Measurements from ENCODE around the gene SUCLG2. TPM values are rescaled to one million over a fixed set of nuclear protein-coding genes. Genes with fewer than 3 reads are reported as not detected.

SUCLG2 gene
- total RNA-seq, 2 experiments from 2014 or later: 58.2 to 61.1 TPM

DNA sequence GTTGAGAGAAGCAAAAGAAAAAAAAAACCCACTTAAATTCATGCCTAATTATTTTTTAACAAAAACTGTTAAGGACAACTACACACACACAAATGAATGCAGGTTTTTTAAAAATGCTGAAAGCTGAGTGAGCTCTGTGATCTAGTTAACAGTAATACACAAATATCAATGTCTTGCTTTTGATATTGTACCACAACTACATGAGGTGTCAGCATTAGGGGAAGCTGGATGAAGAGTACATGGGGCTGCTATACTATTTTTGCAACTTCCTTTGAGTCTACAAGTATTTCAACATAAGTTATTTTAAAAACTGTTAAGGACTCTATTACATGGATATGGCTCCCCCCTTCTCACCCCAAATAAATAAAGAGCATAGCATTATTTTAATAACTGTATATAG lies 44.7 kb downstream of the SUCLG2 start:
- CTCF ChIA-PET: no interaction called here
- peaks cover 62% of the 10 kb centered on the region for H3K36me3 Mint-ChIP-seq (ENCODE audit: low read depth)
- intact Hi-C loops (cut with DNase I, micrococcal nuclease): no loop called here

GRCh38 chr3:67608034-67608433 lies 46.4 kb downstream of the SUCLG2 start:
- intact Hi-C loops (cut with DNase I, micrococcal nuclease): no loop called here
- ATAC-seq (peak; percentile 49), DNase-seq (no peak)
- H3K27ac Mint-ChIP-seq: no peak overlapping the region
- H3K4me1 Mint-ChIP-seq: peaks cover 44% of the 10 kb centered on the region
- POLR2A ChIA-PET: no interaction called here
- H3K36me3 Mint-ChIP-seq (ENCODE audit: low read depth): peaks cover 62% of the 10 kb centered on the region
- H3K27me3 Mint-ChIP-seq: no peaks in the 10 kb centered on the region
- H3K4me3 Mint-ChIP-seq: no peak overlapping the region
- H3K9me3 Mint-ChIP-seq (ENCODE audit: low read depth): peaks cover 3% of the 10 kb centered on the region
- CTCF ChIA-PET: interaction anchor here (1.3 kb wide), 1 partner anchor 10 kb away, joined by 3 read pairs; no protein-coding TSS in a partner anchor

More for the DNA sequence above, 44.7 kb downstream of the SUCLG2 start:
- no peak for ATAC-seq
- DNase-seq: no peak
- Mint-ChIP-seq H3K4me1 (peaks cover 30% of the 10 kb centered on the region), H3K27ac (no peak overlapping the region), H3K4me3 (no peak overlapping the region), H3K27me3 (no peaks in the 10 kb centered on the region), H3K9me3 (ENCODE audit: low read depth) (peaks cover 3% of the 10 kb centered on the region)
- POLR2A ChIA-PET: no interaction called here

DNA sequence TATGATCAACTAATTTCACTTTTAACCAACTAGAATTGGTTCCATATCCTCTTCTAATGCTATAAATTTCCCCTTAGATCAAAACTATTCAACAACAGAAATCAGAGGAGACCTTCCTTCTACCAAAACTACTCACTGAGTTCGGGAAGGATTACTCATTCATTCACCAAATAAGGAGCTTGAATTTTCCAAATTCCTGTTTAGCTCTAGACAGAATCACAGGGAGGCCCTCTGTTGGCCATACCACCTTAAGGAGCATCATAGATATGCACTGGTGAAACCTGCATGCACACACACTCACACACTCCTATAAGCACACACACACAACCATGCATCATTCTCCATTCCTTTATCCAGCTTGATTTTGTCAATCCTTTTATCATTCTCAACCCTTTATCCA lies 49.0 kb downstream of the SUCLG2 start:
- ATAC-seq (peak; percentile 68), DNase-seq (peak; percentile 10)
- Mint-ChIP-seq H3K27me3 (no peaks in the 10 kb centered on the region), H3K9me3 (ENCODE audit: low read depth) (peaks cover 3% of the 10 kb centered on the region), H3K4me3 (no peak overlapping the region), H3K27ac (peak overlapping the region; percentile 58), H3K36me3 (ENCODE audit: low read depth) (peaks cover 57% of the 10 kb centered on the region), H3K4me1 (peaks cover 54% of the 10 kb centered on the region)
- intact Hi-C loops (cut with DNase I, micrococcal nuclease): no loop called here
- ChIA-PET POLR2A (interaction anchor here (0.6 kb wide), 1 partner anchor 172 kb away, joined by 7 read pairs; no protein-coding TSS in a partner anchor), CTCF (interaction anchor here (0.6 to 0.7 kb wide), 2 partner anchors 216 to 373 kb away, joined by 3 read pairs; no protein-coding TSS in a partner anchor)

DNA sequence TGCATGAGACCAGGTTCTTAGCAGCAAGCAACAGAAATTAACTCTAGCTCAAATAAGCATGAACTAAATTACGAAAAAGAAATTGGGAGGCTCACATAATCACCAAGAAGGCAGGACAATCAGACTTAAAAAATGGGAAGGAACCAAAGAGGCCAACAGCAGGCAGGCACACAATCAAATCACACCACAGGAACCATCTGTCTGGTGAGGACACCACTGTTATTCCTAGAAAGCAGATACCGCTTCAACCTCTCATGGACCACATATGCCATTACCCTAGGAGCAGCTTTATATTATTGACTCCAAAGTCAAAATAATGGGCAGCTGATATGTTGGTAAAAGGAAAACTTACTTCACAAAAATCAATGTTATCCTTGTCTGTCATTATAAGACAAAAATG lies 51.6 kb downstream of the SUCLG2 start:
- H3K9me3 Mint-ChIP-seq (ENCODE audit: low read depth): no peaks in the 10 kb centered on the region
- ChIA-PET POLR2A (no interaction called here), CTCF (interaction anchor here (1.0 to 1.7 kb wide), 2 partner anchors 9 to 22 kb away, joined by 3 to 5 read pairs; no protein-coding TSS in a partner anchor)
- peaks cover 51% of the 10 kb centered on the region for H3K36me3 Mint-ChIP-seq (ENCODE audit: low read depth)
- no peak overlapping the region for H3K27ac Mint-ChIP-seq
- H3K27me3 Mint-ChIP-seq: no peaks in the 10 kb centered on the region
- peaks cover 69% of the 10 kb centered on the region for H3K4me1 Mint-ChIP-seq
- intact Hi-C loops (cut with DNase I, micrococcal nuclease): no loop called here
- no peak for ATAC-seq
- DNase-seq: no peak
- no peak overlapping the region for H3K4me3 Mint-ChIP-seq

DNA sequence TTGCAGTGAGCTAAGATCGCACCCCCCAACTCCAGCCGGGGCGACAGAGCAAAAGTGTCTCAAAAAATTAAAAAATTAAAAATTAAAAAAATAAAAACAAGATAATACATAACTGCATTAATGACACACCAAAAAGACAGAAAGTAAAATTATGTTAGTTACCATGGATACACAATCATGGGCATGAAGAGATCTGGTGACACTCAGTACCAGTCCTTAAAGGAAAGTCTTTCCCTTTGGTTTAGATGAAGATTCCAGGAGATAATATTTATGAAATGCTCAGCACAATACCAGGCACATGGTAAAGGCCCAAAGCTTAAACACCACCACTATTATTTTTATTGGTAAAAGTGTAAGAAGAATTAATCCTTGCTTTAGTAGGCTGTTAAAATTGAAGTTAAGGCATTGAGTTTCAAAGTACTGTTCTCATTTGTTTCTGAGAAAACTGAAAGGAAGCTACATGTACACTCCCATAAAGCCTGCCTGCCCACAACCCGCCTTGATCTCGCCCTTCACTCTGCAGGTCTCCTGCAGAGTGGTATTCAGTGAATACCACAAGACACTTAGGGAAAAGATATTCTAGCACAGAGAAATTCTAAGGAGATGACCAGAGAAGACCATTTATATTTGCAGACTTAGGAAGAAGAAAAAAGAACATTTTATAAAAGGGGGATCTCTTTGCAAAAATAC lies 52.3 kb downstream of the SUCLG2 start:
- Mint-ChIP-seq H3K36me3 (ENCODE audit: low read depth) (peaks cover 50% of the 10 kb centered on the region), H3K4me3 (no peak overlapping the region), H3K4me1 (peaks cover 73% of the 10 kb centered on the region), H3K9me3 (ENCODE audit: low read depth) (no peaks in the 10 kb centered on the region), H3K27ac (peak overlapping the region; percentile 67), H3K27me3 (no peaks in the 10 kb centered on the region)
- intact Hi-C loops (cut with DNase I, micrococcal nuclease): no loop called here
- ChIA-PET POLR2A (interaction anchor here (0.6 kb wide), 1 partner anchor 10 kb away, joined by 3 read pairs; no protein-coding TSS in a partner anchor), CTCF (interaction anchor here (1.0 kb wide), 2 partner anchors 10 to 12 kb away, joined by 3 read pairs; no protein-coding TSS in a partner anchor)
- peak; percentile 18 for DNase-seq
- no peak for ATAC-seq

DNA sequence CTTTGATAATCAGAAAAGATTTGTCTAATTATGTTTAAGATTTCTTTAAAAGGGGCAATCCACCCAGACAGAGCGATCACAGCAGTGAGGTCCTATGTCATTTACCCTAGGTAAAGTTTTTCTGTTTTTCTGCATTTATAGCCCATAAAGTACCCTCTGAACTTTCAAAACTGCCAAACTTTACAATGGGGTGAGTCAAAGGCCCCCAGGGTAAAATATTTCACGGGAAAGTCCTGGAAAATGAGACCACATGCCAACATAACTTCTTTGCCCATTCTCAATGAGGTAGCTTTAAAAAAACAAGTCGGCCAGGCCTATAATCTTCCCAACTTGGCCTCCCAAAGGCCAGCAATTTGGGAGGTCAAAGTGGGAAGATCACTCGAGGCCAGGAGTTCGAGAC lies 53.0 kb downstream of the SUCLG2 start:
- peaks cover 79% of the 10 kb centered on the region for H3K4me1 Mint-ChIP-seq
- H3K9me3 Mint-ChIP-seq (ENCODE audit: low read depth): no peaks in the 10 kb centered on the region
- POLR2A ChIA-PET: interaction anchor here (0.6 kb wide), 1 partner anchor 11 kb away, joined by 3 read pairs; no protein-coding TSS in a partner anchor
- peaks cover 52% of the 10 kb centered on the region for H3K36me3 Mint-ChIP-seq (ENCODE audit: low read depth)
- no peaks in the 10 kb centered on the region for H3K27me3 Mint-ChIP-seq
- H3K4me3 Mint-ChIP-seq: no peak overlapping the region
- intact Hi-C loops (cut with DNase I, micrococcal nuclease): no loop called here
- ATAC-seq (no peak), DNase-seq (no peak)
- CTCF ChIA-PET: interaction anchor here (0.5 to 1.0 kb wide), 2 partner anchors 13 to 55 kb away, joined by 3 read pairs; no protein-coding TSS in a partner anchor
- H3K27ac Mint-ChIP-seq: no peak overlapping the region

DNA sequence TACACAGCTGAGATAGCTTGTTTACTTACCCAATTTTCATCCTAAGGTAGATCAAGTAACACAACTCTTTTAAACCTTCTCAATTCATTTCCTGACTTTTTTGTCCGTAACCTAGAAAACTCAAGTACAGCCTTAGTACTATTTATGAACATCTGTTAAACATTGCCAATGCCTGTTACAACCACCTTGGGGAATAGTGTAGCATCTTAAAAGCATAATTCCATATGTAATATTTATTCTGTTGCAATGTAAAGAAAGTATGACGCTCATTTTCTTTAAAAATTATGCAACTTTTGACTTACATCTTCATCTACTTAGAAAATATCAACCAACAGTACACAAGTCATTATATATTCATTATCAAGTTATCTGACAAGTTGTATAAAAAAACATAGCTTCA lies 54.6 kb downstream of the SUCLG2 start:
- Mint-ChIP-seq H3K4me1 (peaks cover 71% of the 10 kb centered on the region), H3K4me3 (no peak overlapping the region), H3K36me3 (ENCODE audit: low read depth) (peaks cover 43% of the 10 kb centered on the region), H3K9me3 (ENCODE audit: low read depth) (no peaks in the 10 kb centered on the region), H3K27ac (no peak overlapping the region), H3K27me3 (no peaks in the 10 kb centered on the region)
- ChIA-PET POLR2A (interaction anchor here (1.0 kb wide), 1 partner anchor 36 kb away, joined by 12 read pairs; no protein-coding TSS in a partner anchor), CTCF (interaction anchor here (0.6 kb wide), 2 partner anchors 11 to 1321 kb away, joined by 4 read pairs; no protein-coding TSS in a partner anchor)
- intact Hi-C loops (cut with DNase I, micrococcal nuclease): no loop called here
- no peak for ATAC-seq
- DNase-seq: no peak

DNA sequence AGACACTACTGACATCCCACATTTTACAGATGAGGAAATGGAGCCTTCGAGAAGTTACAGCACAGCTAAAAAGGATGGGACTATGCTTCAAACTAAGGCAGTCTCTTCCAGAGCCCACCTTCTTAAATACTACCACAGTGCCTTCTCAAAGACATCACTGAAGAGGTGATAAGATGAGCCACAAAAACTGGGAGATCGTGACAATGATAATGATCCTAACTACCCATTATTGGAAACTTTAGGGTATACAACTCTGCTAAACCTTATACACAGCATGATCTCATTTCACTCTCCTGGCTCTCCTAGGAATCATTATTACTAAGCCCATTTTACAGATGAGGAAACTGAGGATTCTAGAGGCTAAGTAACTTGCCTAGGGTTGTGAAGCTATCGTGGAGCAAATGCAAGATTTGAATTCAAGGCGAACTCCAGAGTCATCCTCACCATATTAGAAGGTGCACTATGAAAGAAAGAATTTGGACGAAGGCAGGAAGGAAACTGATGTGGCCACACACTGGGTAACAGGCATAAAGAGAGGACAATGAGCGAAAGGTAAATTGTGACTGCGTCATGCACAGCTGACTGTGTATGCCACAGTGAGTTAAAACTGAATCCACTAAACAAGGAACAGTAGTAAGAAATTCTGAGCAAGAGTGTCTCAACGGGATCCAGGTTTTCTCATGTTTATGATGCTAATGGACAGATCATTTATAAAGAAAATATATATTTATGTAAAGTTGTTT lies 55.4 kb downstream of the SUCLG2 start:
- peak; percentile 47 for ATAC-seq
- Mint-ChIP-seq H3K9me3 (ENCODE audit: low read depth) (no peaks in the 10 kb centered on the region), H3K27ac (no peak overlapping the region), H3K4me3 (no peak overlapping the region), H3K4me1 (peaks cover 65% of the 10 kb centered on the region), H3K36me3 (ENCODE audit: low read depth) (peaks cover 41% of the 10 kb centered on the region), H3K27me3 (no peaks in the 10 kb centered on the region)
- CTCF ChIA-PET: no interaction called here
- no peak for DNase-seq
- intact Hi-C loops (cut with DNase I, micrococcal nuclease): no loop called here
- POLR2A ChIA-PET: interaction anchor here (1.0 kb wide), 1 partner anchor 37 kb away, joined by 12 read pairs; no protein-coding TSS in a partner anchor

- intact Hi-C loops (cut with DNase I, micrococcal nuclease): no loop called here
- ChIA-PET POLR2A (no interaction called here), CTCF (interaction anchor here (1.2 to 2.5 kb wide), 2 partner anchors 195 to 210 kb away, joined by 3 to 11 read pairs; no protein-coding TSS in a partner anchor)
Measured at GRCh38 chr3:67595424-67595823, 59.0 kb downstream of the SUCLG2 start.

GRCh38 chr3:67593761-67594234 lies 60.6 kb downstream of the SUCLG2 start:
- H3K4me1 Mint-ChIP-seq: peaks cover 33% of the 10 kb centered on the region
- ATAC-seq (no peak), DNase-seq (peak; percentile 18)
- ChIA-PET POLR2A (no interaction called here), CTCF (interaction anchor here (0.5 to 2.5 kb wide), 6 partner anchors 12 to 563 kb away, joined by 3 to 11 read pairs (median 3); no protein-coding TSS in a partner anchor)
- intact Hi-C loops (cut with DNase I, micrococcal nuclease): loop anchor here in 1 of 2 experiments (1.0 kb wide), 1 partner anchor 197 kb away; no protein-coding TSS in a partner anchor
- no peaks in the 10 kb centered on the region for H3K27me3 Mint-ChIP-seq
- H3K27ac Mint-ChIP-seq: no peak overlapping the region
- peaks cover 43% of the 10 kb centered on the region for H3K36me3 Mint-ChIP-seq (ENCODE audit: low read depth)
- H3K9me3 Mint-ChIP-seq (ENCODE audit: low read depth): no peaks in the 10 kb centered on the region
- no peak overlapping the region for H3K4me3 Mint-ChIP-seq

More at GRCh38 chr3:67595424-67595823, 59.0 kb downstream of the SUCLG2 start:
- H3K36me3 Mint-ChIP-seq (ENCODE audit: low read depth): peaks cover 51% of the 10 kb centered on the region
- H3K27me3 Mint-ChIP-seq: no peaks in the 10 kb centered on the region
- H3K9me3 Mint-ChIP-seq (ENCODE audit: low read depth): no peaks in the 10 kb centered on the region
- no peak overlapping the region for H3K4me3 Mint-ChIP-seq
- DNase-seq (no peak), ATAC-seq (no peak)
- H3K27ac Mint-ChIP-seq: no peak overlapping the region
- H3K4me1 Mint-ChIP-seq: peaks cover 46% of the 10 kb centered on the region

GRCh38 chr3:67592057-67592456 lies 62.4 kb downstream of the SUCLG2 start:
- POLR2A ChIA-PET: no interaction called here
- H3K9me3 Mint-ChIP-seq (ENCODE audit: low read depth): no peaks in the 10 kb centered on the region

More at GRCh38 chr3:67592057-67592456, 62.4 kb downstream of the SUCLG2 start:
- ATAC-seq: no peak
- Mint-ChIP-seq H3K27me3 (no peaks in the 10 kb centered on the region), H3K36me3 (ENCODE audit: low read depth) (peaks cover 35% of the 10 kb centered on the region), H3K4me3 (no peak overlapping the region), H3K4me1 (peaks cover 25% of the 10 kb centered on the region), H3K27ac (no peak overlapping the region)
- intact Hi-C loops (cut with DNase I, micrococcal nuclease): no loop called here
- no peak for DNase-seq
- CTCF ChIA-PET: interaction anchor here (0.6 kb wide), 1 partner anchor 14 kb away, joined by 3 read pairs; no protein-coding TSS in a partner anchor

Measured in activated CD4-positive, alpha-beta T cell treated with anti-CD3 and anti-CD28 coated beads for 36 hours (primary cell).